ENCODE data around the gene NR0B2. TPM values are rescaled to one million over a fixed set of nuclear protein-coding genes. Genes with fewer than 3 reads are reported as not detected.

NR0B2 gene
- total and polyA plus RNA-seq, 2 of the 13 experiments (the other 11 are each of a cell fraction or from before 2014, with no cell fraction given): 72.5 to 133 TPM

DNA sequence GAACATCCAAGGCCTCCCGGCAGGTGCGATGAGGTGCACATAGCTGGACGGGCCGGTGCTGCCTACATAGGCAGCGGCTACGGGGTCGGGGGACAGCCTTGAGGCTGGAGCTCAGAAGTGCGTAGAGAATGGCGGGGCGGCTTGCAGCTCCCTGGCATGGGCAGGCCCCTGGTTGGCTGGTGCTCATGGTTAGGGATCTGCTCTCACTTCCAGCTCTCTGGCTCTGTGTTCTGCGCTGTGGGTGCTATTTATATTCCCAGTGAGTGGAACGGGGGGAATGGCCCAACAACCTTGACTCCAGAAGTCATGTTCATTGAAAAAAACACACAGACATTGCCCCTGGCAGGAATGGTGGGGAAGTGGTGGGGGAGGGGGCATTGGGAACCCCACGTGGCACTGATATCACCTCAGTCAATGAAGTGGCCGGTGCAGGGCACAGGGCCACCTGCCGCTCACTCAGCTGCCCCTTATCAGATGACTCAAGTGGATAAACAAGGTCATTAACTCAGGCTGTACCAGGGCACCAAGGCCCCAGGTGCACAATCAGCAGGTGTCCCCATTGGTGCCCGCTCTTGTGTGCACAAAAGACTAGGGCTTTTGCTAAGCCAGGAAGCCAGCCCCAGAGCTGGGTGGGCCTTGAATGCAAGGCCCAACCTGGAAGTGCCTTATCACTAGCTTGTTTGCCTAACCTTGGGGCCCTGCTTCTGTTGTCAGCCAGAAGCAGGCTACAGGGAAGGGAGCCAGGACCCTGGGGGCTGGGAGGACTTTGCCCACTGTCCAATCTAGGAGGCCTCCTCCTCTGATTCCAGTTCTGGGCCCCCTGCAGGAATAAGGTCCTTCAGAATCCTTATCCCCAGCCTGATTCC, at the start of gene NR0B2 (continued):
- TF ChIP-seq, protein P1, sequence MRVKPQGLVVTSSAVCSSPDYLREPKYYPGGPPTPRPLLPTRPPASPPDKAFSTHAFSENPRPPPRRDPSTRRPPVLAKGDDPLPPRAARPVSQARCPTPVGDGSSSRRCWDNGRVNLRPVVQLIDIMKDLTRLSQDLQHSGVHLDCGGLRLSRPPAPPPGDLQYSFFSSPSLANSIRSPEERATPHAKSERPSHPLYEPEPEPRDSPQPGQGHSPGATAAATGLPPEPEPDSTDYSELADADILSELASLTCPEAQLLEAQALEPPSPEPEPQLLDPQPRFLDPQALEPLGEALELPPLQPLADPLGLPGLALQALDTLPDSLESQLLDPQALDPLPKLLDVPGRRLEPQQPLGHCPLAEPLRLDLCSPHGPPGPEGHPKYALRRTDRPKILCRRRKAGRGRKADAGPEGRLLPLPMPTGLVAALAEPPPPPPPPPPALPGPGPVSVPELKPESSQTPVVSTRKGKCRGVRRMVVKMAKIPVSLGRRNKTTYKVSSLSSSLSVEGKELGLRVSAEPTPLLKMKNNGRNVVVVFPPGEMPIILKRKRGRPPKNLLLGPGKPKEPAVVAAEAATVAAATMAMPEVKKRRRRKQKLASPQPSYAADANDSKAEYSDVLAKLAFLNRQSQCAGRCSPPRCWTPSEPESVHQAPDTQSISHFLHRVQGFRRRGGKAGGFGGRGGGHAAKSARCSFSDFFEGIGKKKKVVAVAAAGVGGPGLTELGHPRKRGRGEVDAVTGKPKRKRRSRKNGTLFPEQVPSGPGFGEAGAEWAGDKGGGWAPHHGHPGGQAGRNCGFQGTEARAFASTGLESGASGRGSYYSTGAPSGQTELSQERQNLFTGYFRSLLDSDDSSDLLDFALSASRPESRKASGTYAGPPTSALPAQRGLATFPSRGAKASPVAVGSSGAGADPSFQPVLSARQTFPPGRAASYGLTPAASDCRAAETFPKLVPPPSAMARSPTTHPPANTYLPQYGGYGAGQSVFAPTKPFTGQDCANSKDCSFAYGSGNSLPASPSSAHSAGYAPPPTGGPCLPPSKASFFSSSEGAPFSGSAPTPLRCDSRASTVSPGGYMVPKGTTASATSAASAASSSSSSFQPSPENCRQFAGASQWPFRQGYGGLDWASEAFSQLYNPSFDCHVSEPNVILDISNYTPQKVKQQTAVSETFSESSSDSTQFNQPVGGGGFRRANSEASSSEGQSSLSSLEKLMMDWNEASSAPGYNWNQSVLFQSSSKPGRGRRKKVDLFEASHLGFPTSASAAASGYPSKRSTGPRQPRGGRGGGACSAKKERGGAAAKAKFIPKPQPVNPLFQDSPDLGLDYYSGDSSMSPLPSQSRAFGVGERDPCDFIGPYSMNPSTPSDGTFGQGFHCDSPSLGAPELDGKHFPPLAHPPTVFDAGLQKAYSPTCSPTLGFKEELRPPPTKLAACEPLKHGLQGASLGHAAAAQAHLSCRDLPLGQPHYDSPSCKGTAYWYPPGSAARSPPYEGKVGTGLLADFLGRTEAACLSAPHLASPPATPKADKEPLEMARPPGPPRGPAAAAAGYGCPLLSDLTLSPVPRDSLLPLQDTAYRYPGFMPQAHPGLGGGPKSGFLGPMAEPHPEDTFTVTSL (CRISPR knock-in tag; IDR thresholded peaks at IDR 0.05; ENCODE audit: borderline replicate concordance): peak; percentile 81
- TF ChIP-seq ZNF724P (CRISPR knock-in tag; IDR thresholded peaks at IDR 0.05; ENCODE audit: borderline replicate concordance) (no peak), ATM (IDR thresholded peaks at IDR 0.05; ENCODE audit: borderline replicate concordance) (no peak), CREB1 (IDR thresholded peaks at IDR 0.05) (peak; percentile 36; the same call in 1 of the 2 replicates), CREB1 (CRISPR knock-in tag; IDR thresholded peaks at IDR 0.05) (peak; percentile 82; the same call in 1 of the 2 replicates), ZNF781 (CRISPR knock-in tag; IDR thresholded peaks at IDR 0.05; ENCODE audit: borderline replicate concordance, not compliant biosample characterization) (peak; percentile 60)
- TF ChIP-seq, protein P2, sequence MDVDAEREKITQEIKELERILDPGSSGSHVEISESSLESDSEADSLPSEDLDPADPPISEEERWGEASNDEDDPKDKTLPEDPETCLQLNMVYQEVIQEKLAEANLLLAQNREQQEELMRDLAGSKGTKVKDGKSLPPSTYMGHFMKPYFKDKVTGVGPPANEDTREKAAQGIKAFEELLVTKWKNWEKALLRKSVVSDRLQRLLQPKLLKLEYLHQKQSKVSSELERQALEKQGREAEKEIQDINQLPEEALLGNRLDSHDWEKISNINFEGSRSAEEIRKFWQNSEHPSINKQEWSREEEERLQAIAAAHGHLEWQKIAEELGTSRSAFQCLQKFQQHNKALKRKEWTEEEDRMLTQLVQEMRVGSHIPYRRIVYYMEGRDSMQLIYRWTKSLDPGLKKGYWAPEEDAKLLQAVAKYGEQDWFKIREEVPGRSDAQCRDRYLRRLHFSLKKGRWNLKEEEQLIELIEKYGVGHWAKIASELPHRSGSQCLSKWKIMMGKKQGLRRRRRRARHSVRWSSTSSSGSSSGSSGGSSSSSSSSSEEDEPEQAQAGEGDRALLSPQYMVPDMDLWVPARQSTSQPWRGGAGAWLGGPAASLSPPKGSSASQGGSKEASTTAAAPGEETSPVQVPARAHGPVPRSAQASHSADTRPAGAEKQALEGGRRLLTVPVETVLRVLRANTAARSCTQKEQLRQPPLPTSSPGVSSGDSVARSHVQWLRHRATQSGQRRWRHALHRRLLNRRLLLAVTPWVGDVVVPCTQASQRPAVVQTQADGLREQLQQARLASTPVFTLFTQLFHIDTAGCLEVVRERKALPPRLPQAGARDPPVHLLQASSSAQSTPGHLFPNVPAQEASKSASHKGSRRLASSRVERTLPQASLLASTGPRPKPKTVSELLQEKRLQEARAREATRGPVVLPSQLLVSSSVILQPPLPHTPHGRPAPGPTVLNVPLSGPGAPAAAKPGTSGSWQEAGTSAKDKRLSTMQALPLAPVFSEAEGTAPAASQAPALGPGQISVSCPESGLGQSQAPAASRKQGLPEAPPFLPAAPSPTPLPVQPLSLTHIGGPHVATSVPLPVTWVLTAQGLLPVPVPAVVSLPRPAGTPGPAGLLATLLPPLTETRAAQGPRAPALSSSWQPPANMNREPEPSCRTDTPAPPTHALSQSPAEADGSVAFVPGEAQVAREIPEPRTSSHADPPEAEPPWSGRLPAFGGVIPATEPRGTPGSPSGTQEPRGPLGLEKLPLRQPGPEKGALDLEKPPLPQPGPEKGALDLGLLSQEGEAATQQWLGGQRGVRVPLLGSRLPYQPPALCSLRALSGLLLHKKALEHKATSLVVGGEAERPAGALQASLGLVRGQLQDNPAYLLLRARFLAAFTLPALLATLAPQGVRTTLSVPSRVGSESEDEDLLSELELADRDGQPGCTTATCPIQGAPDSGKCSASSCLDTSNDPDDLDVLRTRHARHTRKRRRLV (CRISPR knock-in tag; IDR thresholded peaks at IDR 0.05): peak; percentile 71; the same call in 1 of the 2 replicates
- TF ChIP-seq, protein P3, sequence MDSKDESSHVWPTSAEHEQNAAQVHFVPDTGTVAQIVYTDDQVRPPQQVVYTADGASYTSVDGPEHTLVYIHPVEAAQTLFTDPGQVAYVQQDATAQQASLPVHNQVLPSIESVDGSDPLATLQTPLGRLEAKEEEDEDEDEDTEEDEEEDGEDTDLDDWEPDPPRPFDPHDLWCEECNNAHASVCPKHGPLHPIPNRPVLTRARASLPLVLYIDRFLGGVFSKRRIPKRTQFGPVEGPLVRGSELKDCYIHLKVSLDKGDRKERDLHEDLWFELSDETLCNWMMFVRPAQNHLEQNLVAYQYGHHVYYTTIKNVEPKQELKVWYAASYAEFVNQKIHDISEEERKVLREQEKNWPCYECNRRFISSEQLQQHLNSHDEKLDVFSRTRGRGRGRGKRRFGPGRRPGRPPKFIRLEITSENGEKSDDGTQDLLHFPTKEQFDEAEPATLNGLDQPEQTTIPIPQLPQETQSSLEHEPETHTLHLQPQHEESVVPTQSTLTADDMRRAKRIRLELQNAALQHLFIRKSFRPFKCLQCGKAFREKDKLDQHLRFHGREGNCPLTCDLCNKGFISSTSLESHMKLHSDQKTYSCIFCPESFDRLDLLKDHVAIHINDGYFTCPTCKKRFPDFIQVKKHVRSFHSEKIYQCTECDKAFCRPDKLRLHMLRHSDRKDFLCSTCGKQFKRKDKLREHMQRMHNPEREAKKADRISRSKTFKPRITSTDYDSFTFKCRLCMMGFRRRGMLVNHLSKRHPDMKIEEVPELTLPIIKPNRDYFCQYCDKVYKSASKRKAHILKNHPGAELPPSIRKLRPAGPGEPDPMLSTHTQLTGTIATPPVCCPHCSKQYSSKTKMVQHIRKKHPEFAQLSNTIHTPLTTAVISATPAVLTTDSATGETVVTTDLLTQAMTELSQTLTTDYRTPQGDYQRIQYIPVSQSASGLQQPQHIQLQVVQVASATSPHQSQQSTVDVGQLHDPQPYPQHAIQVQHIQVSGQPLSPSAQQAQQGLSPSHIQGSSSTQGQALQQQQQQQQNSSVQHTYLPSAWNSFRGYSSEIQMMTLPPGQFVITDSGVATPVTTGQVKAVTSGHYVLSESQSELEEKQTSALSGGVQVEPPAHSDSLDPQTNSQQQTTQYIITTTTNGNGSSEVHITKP (CRISPR knock-in tag; IDR thresholded peaks at IDR 0.05; ENCODE audit: low read depth): peak; percentile 88
- TF ChIP-seq, protein P4, sequence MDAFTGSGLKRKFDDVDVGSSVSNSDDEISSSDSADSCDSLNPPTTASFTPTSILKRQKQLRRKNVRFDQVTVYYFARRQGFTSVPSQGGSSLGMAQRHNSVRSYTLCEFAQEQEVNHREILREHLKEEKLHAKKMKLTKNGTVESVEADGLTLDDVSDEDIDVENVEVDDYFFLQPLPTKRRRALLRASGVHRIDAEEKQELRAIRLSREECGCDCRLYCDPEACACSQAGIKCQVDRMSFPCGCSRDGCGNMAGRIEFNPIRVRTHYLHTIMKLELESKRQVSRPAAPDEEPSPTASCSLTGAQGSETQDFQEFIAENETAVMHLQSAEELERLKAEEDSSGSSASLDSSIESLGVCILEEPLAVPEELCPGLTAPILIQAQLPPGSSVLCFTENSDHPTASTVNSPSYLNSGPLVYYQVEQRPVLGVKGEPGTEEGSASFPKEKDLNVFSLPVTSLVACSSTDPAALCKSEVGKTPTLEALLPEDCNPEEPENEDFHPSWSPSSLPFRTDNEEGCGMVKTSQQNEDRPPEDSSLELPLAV (CRISPR knock-in tag; conservative IDR thresholded peaks at IDR 0.05; ENCODE audit: low read depth): no peak

Data from HepG2 (cell line).